ENCODE results near the gene FAAP20. TPM values are rescaled to one million over a fixed set of nuclear protein-coding genes. Genes with fewer than 3 reads are reported as not detected.
A peak's percentile ranks its signal among the peaks of the same experiment; 100 is the strongest.

Gene FAAP20
- total RNA-seq, 1 experiment from 2014 or later, result 58.0 TPM

- no peaks in the 10 kb centered on the region for H3K9me3 ChIP-seq (replicated peaks)
- H3K4me1 ChIP-seq, result 0 out of 2 replicates have a peak, but pooled peaks cover 2% of the 10 kb centered on the region
- H3K27me3 ChIP-seq, result peaks cover under 1% of the 10 kb centered on the region; the same call in 1 of the 2 replicates
- no peaks in the 10 kb centered on the region for H3K36me3 ChIP-seq
- DNase-seq, result no peak
- no peak overlapping the region for H3K27ac ChIP-seq
- H3K4me3 ChIP-seq, result no peak overlapping the region
Observed at GRCh38 chr1:2175681-2176454, 18.7 kb downstream of the FAAP20 start.

GRCh38 chr1:2175055-2175414 lies 19.5 kb downstream of the FAAP20 start:
- H3K9me3 ChIP-seq (replicated peaks), result no peaks in the 10 kb centered on the region
- no peak for DNase-seq
- H3K36me3 ChIP-seq, result no peaks in the 10 kb centered on the region
- no peak overlapping the region for H3K27ac ChIP-seq
- peaks cover 9% of the 10 kb centered on the region for H3K27me3 ChIP-seq
- peak overlapping the region; percentile 24 for H3K4me3 ChIP-seq
- 0 out of 2 replicates have a peak, but pooled peaks cover 2% of the 10 kb centered on the region for H3K4me1 ChIP-seq

GRCh38 chr1:2174348-2175054 lies 20.1 kb downstream of the FAAP20 start:
- Histone ChIP-seq H3K9me3 (replicated peaks) (no peaks in the 10 kb centered on the region), H3K4me3 (peak overlapping the region; percentile 24), H3K27me3 (peaks cover 10% of the 10 kb centered on the region), H3K27ac (no peak overlapping the region), H3K4me1 (no peaks in the 10 kb centered on the region), H3K36me3 (no peaks in the 10 kb centered on the region)
- DNase-seq, result peak; percentile 69 to 83

GRCh38 chr1:2173546-2174347 lies 20.8 kb downstream of the FAAP20 start:
- H3K36me3 ChIP-seq, result no peaks in the 10 kb centered on the region
- no peak overlapping the region for H3K4me3 ChIP-seq
- H3K9me3 ChIP-seq (replicated peaks), result no peaks in the 10 kb centered on the region
- DNase-seq, result no peak
- H3K4me1 ChIP-seq, result no peaks in the 10 kb centered on the region
- no peak overlapping the region for H3K27ac ChIP-seq
- H3K27me3 ChIP-seq, result peaks cover 14% of the 10 kb centered on the region

GRCh38 chr1:2172551-2173146 lies 21.9 kb downstream of the FAAP20 start:
- DNase-seq, result no peak
- no peak overlapping the region for H3K27ac ChIP-seq
- H3K27me3 ChIP-seq, result peaks cover 24% of the 10 kb centered on the region

GRCh38 chr1:2172012-2172411 lies 22.6 kb downstream of the FAAP20 start:
- H3K4me1 ChIP-seq, result no peaks in the 10 kb centered on the region
- no peaks in the 10 kb centered on the region for H3K9me3 ChIP-seq (replicated peaks)
- H3K27ac ChIP-seq, result no peak overlapping the region
- no peaks in the 10 kb centered on the region for H3K36me3 ChIP-seq
- no peak overlapping the region for H3K4me3 ChIP-seq
- peaks cover 28% of the 10 kb centered on the region for H3K27me3 ChIP-seq
- DNase-seq, result no peak

More at GRCh38 chr1:2172551-2173146, 21.9 kb downstream of the FAAP20 start:
- H3K4me3 ChIP-seq, result no peak overlapping the region
- no peaks in the 10 kb centered on the region for H3K9me3 ChIP-seq (replicated peaks)
- no peaks in the 10 kb centered on the region for H3K4me1 ChIP-seq
- no peaks in the 10 kb centered on the region for H3K36me3 ChIP-seq

- H3K27me3 ChIP-seq, result peaks cover 29% of the 10 kb centered on the region
- H3K9me3 ChIP-seq (replicated peaks), result no peaks in the 10 kb centered on the region
- no peak overlapping the region for H3K4me3 ChIP-seq
- DNase-seq, result no peak
- no peaks in the 10 kb centered on the region for H3K36me3 ChIP-seq
- H3K4me1 ChIP-seq, result no peaks in the 10 kb centered on the region
- no peak overlapping the region for H3K27ac ChIP-seq
Observed at GRCh38 chr1:2170211-2170610, 24.4 kb downstream of the FAAP20 start.

- H3K36me3 ChIP-seq, result no peaks in the 10 kb centered on the region
- no peaks in the 10 kb centered on the region for H3K4me1 ChIP-seq
- DNase-seq, result no peak
- H3K4me3 ChIP-seq, result no peak overlapping the region
- peaks cover 29% of the 10 kb centered on the region for H3K27me3 ChIP-seq
- no peaks in the 10 kb centered on the region for H3K9me3 ChIP-seq (replicated peaks)
- no peak overlapping the region for H3K27ac ChIP-seq
Observed at GRCh38 chr1:2169200-2169836, 25.3 kb downstream of the FAAP20 start.

GRCh38 chr1:2168535-2168934 lies 26.0 kb downstream of the FAAP20 start:
- DNase-seq, result no peak
- H3K4me1 ChIP-seq, result no peaks in the 10 kb centered on the region
- no peaks in the 10 kb centered on the region for H3K36me3 ChIP-seq
- no peaks in the 10 kb centered on the region for H3K9me3 ChIP-seq (replicated peaks)
- no peak overlapping the region for H3K27ac ChIP-seq
- no peak overlapping the region for H3K4me3 ChIP-seq
- peaks cover 29% of the 10 kb centered on the region for H3K27me3 ChIP-seq

GRCh38 chr1:2168090-2168489 lies 26.5 kb downstream of the FAAP20 start:
- Histone ChIP-seq H3K9me3 (replicated peaks) (no peaks in the 10 kb centered on the region), H3K4me1 (no peaks in the 10 kb centered on the region), H3K4me3 (no peak overlapping the region), H3K27me3 (peaks cover 29% of the 10 kb centered on the region), H3K36me3 (no peaks in the 10 kb centered on the region), H3K27ac (no peak overlapping the region)
- no peak for DNase-seq

GRCh38 chr1:2166695-2167094 lies 27.9 kb downstream of the FAAP20 start:
- no peak overlapping the region for H3K27ac ChIP-seq
- H3K4me3 ChIP-seq, result no peak overlapping the region
- H3K9me3 ChIP-seq (replicated peaks), result no peaks in the 10 kb centered on the region
- DNase-seq, result no peak
- H3K27me3 ChIP-seq, result peaks cover 29% of the 10 kb centered on the region
- no peaks in the 10 kb centered on the region for H3K4me1 ChIP-seq
- no peaks in the 10 kb centered on the region for H3K36me3 ChIP-seq

GRCh38 chr1:2166254-2166653 lies 28.3 kb downstream of the FAAP20 start:
- Histone ChIP-seq H3K36me3 (no peaks in the 10 kb centered on the region), H3K27ac (no peak overlapping the region), H3K4me1 (no peaks in the 10 kb centered on the region), H3K4me3 (no peak overlapping the region), H3K9me3 (replicated peaks) (no peaks in the 10 kb centered on the region), H3K27me3 (peaks cover 29% of the 10 kb centered on the region)
- DNase-seq, result no peak

GRCh38 chr1:2165646-2166045 lies 28.9 kb downstream of the FAAP20 start:
- H3K36me3 ChIP-seq, result no peaks in the 10 kb centered on the region
- no peaks in the 10 kb centered on the region for H3K9me3 ChIP-seq (replicated peaks)
- no peak overlapping the region for H3K27ac ChIP-seq
- DNase-seq, result no peak
- H3K4me1 ChIP-seq, result no peaks in the 10 kb centered on the region
- H3K4me3 ChIP-seq, result no peak overlapping the region
- peaks cover 29% of the 10 kb centered on the region for H3K27me3 ChIP-seq

GRCh38 chr1:2163205-2163604 lies 31.4 kb downstream of the FAAP20 start:
- Histone ChIP-seq H3K27me3 (peaks cover 15% of the 10 kb centered on the region), H3K9me3 (replicated peaks) (no peaks in the 10 kb centered on the region), H3K27ac (no peak overlapping the region), H3K4me1 (no peaks in the 10 kb centered on the region), H3K36me3 (no peaks in the 10 kb centered on the region), H3K4me3 (no peak overlapping the region)
- DNase-seq, result no peak

Measured in SJCRH30 (cell line).